Activated CD8-positive, alpha-beta memory T cell treated with anti-CD3 and anti-CD28 coated beads, Interleukin-2, amount 50 U/mL, for 48 hours (primary cell): ENCODE results near the gene ALDH1A1.
"Not testable (repeated sequence)": the region's sequence is repeated elsewhere in the genome, so short reads cannot be mapped to it uniquely, and the experiment has no call there.

ENCODE experiments used
- DNase-seq: peaks from one replicate; pipeline ENCODE4 v3.0.0-alpha.2; 2020

ALDH1A1 gene

DNA sequence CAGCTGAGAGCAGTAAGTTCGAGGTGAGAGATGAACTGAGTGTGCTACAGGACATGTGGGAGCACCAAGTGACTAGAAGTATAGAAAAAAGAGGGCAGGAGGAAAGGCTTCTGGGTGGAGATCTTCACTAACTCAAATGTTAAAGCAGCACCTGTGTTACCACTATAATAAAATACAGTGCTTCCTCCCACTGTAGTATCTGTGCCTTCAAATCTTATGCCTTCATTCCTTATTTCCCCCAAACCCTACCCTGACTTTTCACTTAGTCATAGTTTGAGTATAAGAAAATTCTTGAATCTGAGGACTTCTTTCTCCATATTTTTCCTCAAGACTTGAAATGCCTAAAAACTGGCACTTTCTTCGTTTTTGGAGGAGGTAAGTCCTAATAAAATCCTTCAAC lies 61.8 kb downstream of the ALDH1A1 start:
- DNase-seq = no peak

GRCh38 chr9:72888943-72889342 lies 63.9 kb downstream of the ALDH1A1 start:
- no peak for DNase-seq

DNA sequence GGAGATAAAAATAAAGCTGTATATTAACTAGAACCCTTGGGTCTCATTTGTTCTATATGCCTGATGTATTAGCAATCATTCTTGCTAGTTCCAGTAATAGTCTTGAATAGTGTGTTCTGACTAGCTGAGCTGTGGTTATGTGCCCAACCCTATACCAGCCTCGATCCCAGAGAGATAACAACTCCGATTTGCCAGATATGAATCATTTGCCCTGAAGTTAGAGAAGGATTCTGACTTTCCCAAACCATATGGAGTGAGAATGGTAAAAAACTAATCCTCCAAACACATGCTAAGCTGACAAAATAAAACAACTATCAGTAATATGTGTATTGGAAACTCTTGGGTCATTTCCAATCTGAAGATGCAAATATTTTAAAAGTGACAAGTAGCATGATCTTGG lies 64.8 kb downstream of the ALDH1A1 start:
- no peak for DNase-seq

DNA sequence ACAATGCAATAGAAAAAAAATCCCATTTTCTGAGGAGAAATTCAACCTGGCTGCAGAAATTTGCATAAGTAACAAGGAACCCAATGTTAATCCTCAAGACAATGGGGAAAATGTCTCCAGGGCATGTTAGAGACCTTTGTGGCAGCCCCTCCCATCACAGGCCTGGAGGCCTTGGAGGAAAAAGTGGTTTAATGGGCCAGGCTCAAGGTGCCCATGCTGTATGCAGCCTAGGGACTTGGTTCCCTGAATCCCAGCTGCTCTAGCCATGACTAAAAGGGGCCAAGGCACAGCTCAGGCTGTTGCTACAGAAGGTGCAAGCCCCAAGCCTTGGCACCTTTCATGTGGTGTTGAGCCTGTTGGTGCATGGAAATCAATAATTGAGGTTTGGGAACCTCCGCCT lies 66.5 kb downstream of the ALDH1A1 start:
- no peak for DNase-seq

- DNase-seq = no peak
These were observed 68.3 kb downstream of the ALDH1A1 start for GRCh38 chr9:72884508-72884907.

GRCh38 chr9:72883875-72884274 lies 69.0 kb downstream of the ALDH1A1 start:
- no peak for DNase-seq

DNA sequence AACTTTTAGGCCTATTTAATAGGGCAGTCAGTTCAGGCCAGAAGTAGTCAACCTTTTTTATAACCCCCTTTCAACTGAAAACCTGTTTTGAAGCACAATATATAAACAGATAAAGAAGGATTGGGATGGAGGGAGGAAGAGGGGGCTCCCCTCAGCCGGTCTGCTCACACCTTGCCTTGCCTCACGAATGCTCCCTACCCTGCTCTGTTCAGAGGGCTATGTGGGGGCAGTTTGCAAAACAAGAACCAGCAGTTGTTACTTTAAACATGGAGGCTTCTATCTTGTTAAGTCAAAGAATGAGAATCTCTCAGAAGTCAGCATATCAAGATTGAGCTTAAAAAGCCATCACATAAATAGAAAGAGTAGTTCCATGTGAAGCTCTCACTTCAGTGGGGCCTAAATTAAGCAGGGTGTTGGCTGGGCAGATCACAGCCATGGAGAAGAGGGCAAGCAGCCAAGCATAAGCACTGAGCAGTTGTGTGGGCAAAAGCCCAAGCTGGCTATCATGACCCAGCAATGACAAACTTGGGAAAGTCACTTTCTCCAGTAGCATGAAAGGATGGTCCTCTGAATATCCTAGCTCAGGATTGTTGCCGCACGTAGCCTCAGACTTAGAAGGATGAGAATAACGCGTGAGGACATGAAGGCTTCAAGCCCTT lies 70.6 kb downstream of the ALDH1A1 start:
- DNase-seq = no peak

- no peak for DNase-seq
These were observed 72.0 kb downstream of the ALDH1A1 start for GRCh38 chr9:72880821-72881220.

GRCh38 chr9:72875221-72875620 lies 77.6 kb downstream of the ALDH1A1 start:
- DNase-seq = no peak

GRCh38 chr9:72874344-72874743 lies 78.5 kb downstream of the ALDH1A1 start:
- DNase-seq = no peak

GRCh38 chr9:72873456-72873855 lies 79.4 kb downstream of the ALDH1A1 start:
- DNase-seq = no peak

DNA sequence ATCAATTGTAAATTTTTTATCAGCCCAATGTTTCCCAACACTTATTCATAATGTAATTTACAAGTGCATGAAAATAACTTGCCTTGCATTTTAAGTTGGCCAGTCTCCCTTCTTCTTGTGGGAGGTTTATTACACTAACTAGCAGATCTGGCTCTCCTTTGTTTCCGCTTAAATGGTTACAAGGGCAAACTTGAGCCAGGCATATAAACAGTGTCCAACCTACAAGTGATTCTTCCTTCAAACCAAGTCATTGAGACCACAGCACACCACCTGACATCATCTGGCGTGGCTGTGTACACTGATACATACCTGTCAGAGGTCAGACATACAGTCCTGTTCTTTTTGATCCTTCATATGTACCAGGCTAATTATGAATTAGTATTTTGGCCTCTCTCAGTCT lies 80.1 kb downstream of the ALDH1A1 start:
- DNase-seq = no peak

DNA sequence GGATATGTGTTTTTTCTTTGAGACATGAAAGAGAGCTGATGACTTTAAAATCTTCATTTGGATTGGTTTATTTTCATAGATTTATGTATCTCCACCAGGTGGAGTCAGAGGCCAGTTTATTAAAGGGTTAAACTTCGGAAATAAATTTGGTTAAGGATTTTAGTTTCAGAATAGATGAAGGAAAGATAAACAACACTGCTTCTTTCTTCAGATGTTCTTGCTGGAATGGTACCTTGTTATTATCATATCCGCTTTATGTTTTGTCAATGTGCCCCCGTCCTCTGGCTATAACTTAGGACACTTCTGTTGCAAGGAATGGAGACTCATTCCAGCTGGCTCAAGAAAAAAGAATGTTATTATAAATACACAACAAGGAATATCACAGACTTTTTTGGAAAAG lies 81.2 kb downstream of the ALDH1A1 start:
- DNase-seq = no peak

- no peak for DNase-seq
These were observed 88.5 kb downstream of the ALDH1A1 start for GRCh38 chr9:72864327-72864726.

DNA sequence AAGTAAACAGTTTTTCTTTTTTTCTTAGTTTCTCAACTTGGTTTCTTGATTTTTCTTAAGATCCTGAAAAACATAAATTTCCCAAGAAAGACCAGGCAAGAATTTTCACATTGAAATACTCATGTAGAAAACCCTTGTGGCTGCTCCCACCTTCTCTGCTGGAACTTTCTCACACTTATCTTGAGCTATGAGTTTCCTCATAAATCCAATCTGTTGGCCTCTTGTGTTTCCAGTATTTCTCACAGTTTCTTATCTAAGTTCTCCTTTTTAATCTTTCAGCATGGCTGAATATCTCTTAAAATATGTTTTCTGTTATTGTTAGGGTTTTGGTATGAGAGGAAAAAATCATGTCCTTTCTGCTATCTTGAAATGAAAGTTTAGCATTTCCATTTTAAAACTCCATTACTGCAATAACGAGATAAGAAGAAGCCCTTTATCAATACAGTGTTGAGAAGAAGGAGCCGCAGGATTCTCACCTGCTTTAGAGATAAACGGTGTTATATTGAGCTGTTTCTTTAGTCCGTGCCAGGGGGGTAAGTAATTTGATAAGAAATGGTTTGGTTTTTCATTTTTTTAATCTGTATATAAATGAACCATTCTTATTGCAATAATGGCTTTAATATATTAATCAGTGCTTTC lies 89.3 kb downstream of the ALDH1A1 start:
- no peak for DNase-seq

- not testable (repeated sequence) for DNase-seq
These were observed 90.1 kb downstream of the ALDH1A1 start for GRCh38 chr9:72862788-72863187.

GRCh38 chr9:72858089-72858912 lies 94.6 kb downstream of the ALDH1A1 start:
- no peak for DNase-seq

GRCh38 chr9:72857624-72857996 lies 95.2 kb downstream of the ALDH1A1 start:
- DNase-seq = no peak

DNA sequence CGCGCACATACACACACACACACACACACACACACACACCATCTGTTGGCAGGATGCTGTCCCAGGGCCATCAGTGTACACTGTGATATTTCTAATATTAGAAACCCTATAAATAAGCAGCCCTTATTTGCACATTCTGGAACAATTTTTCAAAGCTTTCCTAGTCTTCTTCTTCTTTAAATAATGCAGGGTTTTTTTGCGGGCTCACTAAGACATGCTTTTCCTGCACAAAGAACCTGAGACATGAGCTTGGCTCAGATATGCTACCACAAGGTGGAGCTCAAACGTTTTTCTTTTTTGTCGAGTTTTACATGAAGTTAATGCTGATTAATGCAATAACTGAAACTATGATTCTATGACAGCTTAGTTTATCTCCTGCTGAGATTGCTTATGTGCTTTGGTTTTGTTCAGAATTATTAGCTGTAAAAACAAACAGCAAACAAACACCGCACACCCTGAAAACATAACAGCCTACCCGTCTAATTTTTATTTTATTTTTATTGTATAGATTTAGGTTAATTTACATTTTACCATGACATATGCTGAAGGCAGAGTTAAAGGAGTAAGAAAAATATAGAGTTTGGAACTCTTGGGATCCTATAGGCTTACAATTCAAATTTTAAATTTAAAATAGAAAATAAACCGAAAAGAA lies 95.8 kb downstream of the ALDH1A1 start:
- no peak for DNase-seq

- DNase-seq = no peak
These were observed 96.8 kb downstream of the ALDH1A1 start for GRCh38 chr9:72855890-72856523.

GRCh38 chr9:72855321-72855720 lies 97.5 kb downstream of the ALDH1A1 start:
- no peak for DNase-seq
